Thyroid gland (tissue), 4 donors: ENCODE results near the gene RSPH4A.

ENCODE experiments used
- POLR2A ChIP-seq, 2 donors: fragments of 450-650 bp; IDR thresholded peaks; one replicate each; pipeline ENCODE4 v1.6.1; 2017; ENCODE audit warnings: antibody characterized with exemption in 2 of 2, mild to moderate bottlenecking in 2 of 2, moderate library complexity in 1 of 2
- TF ChIP-seq, protein P1 (sequence below), 6 experiments: fragments of 200-600 bp in 3 of 6; fragments of 450-650 bp in 3 of 6; sonication (generic) in 3 of 6; IDR thresholded peaks; one replicate each; pipeline ENCODE4 v1.5.1; 2016 to 2019; ENCODE audit warnings: antibody characterized with exemption in 6 of 6, mild to moderate bottlenecking in 2 of 6, inconsistent platforms in 1 of 6, moderate library complexity in 1 of 6

DNA sequence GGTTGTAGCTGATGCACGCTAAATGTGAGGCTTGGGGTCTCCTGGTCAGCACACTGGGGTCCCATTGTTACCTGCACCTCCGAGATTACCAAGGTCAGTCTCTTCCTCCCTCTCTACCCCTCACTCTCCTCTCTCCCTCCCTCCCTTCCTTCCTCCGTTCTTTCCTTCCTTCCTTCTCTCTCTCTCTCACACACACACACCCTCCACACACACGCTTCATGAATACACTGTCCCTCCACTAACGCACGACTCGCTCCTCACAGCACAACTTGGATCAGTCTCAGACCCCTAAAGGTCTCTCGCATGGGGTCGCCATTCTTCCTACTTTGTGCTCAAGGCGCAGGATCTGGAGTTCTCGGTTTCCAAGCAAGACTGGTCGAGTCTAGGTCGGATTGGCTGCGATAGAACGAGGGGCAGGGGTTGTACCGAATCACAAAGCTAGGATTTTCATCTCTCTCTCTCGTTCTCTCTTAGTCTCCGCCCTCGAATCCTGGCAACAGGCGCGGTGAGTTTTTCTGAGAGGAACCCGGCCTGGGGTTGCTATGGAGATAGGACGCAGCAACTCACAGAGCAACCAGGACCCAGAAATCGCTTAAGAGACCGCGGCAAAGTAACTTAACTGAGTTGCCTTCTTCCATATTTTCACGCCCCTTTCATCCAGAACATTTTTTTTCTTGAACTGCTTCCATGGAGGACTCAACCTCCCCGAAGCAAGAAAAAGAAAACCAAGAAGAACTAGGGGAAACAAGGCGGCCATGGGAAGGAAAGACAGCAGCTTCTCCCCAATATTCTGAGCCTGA, at the start of gene RSPH4A:
- TF ChIP-seq POLR2A (IDR thresholded peaks at IDR 0.05), result peak in 1 of 2 donors; percentile 12
- TF ChIP-seq, protein P1, sequence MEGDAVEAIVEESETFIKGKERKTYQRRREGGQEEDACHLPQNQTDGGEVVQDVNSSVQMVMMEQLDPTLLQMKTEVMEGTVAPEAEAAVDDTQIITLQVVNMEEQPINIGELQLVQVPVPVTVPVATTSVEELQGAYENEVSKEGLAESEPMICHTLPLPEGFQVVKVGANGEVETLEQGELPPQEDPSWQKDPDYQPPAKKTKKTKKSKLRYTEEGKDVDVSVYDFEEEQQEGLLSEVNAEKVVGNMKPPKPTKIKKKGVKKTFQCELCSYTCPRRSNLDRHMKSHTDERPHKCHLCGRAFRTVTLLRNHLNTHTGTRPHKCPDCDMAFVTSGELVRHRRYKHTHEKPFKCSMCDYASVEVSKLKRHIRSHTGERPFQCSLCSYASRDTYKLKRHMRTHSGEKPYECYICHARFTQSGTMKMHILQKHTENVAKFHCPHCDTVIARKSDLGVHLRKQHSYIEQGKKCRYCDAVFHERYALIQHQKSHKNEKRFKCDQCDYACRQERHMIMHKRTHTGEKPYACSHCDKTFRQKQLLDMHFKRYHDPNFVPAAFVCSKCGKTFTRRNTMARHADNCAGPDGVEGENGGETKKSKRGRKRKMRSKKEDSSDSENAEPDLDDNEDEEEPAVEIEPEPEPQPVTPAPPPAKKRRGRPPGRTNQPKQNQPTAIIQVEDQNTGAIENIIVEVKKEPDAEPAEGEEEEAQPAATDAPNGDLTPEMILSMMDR (IDR thresholded peaks at IDR 0.05), result peak in 1 of 6 experiments; percentile 12
